A673 (cell line): ENCODE measurements around the gene CLRN2. TPM values are rescaled to one million over a fixed set of nuclear protein-coding genes. Genes with fewer than 3 reads are reported as not detected.

Experiments
- Bru-seq: library from RNA; stranded (reverse); fragments of 400-500 nt; gene quantifications from one replicate; lab custom pipeline; 2021; lab: Mats Ljungman, UMichigan
- BruChase-seq, 2 experiments: library from RNA; stranded (reverse); fragments of 400-500 nt; gene quantifications; one replicate each; lab custom pipeline; 2021; lab: Mats Ljungman, UMichigan
- BruUV-seq: library from RNA; stranded (reverse); fragments of 400-500 nt; replicated peaks from 2 replicates; lab custom pipeline; 2021; lab: Mats Ljungman, UMichigan
- CTCF ChIA-PET: fragments of 300-600 bp; sonication (Branson Sonifier 250); formaldehyde crosslinking; loops from one replicate; lab custom pipeline; 2022; ENCODE audit warnings: antibody characterized with exemption; lab: Charles Lee
- POLR2A ChIA-PET: fragments of 300-600 bp; sonication (Branson Sonifier 250); formaldehyde crosslinking; loops from one replicate; lab custom pipeline; 2022; ENCODE audit warnings: antibody characterized with exemption; ENCODE audit not compliant: low non-redundant PET; lab: Charles Lee
- DNase-seq: peaks from one replicate; pipeline ENCODE4 v3.0.0-alpha.2; 2015; ENCODE audit warnings: low spot score
- H3K27ac ChIP-seq: fragments of 200-600 bp; sonication (generic); 2 replicates; pipeline ENCODE4 v1.5.1; 2016; ENCODE audit warnings: mixed run types, low read depth, mild to moderate bottlenecking, mixed read lengths, antibody characterized with exemption, low read length; ENCODE audit not compliant: poor library complexity, severe bottlenecking
- H3K27me3 ChIP-seq: fragments of 200-600 bp; sonication (generic); replicated peaks from 2 replicates; pipeline ENCODE4 v1.6.1; 2017; ENCODE audit warnings: mixed run types, low read depth, mild to moderate bottlenecking, mixed read lengths, antibody characterized with exemption, low read length; ENCODE audit not compliant: insufficient read depth, poor library complexity
- H3K36me3 ChIP-seq: fragments of 200-600 bp; sonication (generic); 2 replicates; pipeline ENCODE4 v1.6.1; 2016; ENCODE audit warnings: mixed run types, mild to moderate bottlenecking, mixed read lengths, antibody characterized with exemption, low read length; ENCODE audit not compliant: insufficient read depth, poor library complexity, severe bottlenecking
- H3K4me1 ChIP-seq: fragments of 200-600 bp; sonication (generic); 2 replicates; pipeline ENCODE4 v1.6.1; 2017; ENCODE audit warnings: mixed run types, mild to moderate bottlenecking, mixed read lengths, antibody characterized with exemption, low read length; ENCODE audit not compliant: insufficient read depth, poor library complexity, severe bottlenecking
- H3K4me3 ChIP-seq: fragments of 200-600 bp; sonication (generic); 2 replicates; pipeline ENCODE4 v1.5.1; 2016; ENCODE audit warnings: low read depth, mixed run types, mild to moderate bottlenecking, mixed read lengths, low read length; ENCODE audit not compliant: poor library complexity, severe bottlenecking
- H3K9me3 ChIP-seq: fragments of 200-600 bp; sonication (generic); 2 replicates; pipeline ENCODE4 v1.6.1; 2016; ENCODE audit warnings: mixed run types, low read depth, mild to moderate bottlenecking, mixed read lengths, antibody characterized with exemption, low read length; ENCODE audit not compliant: poor library complexity, severe bottlenecking
- CTCF ChIP-seq: fragments of 300-800, 200-600 bp; sonication (generic); conservative IDR thresholded peaks from 2 replicates; pipeline ENCODE4 v1.5.1; 2017; ENCODE audit warnings: low read depth, mild to moderate bottlenecking, antibody characterized with exemption, low read length, moderate library complexity, mixed read lengths
- EZH2 ChIP-seq: fragments of 200-600 bp; sonication (generic); IDR thresholded peaks from 2 replicates; pipeline ENCODE4 v1.6.1; 2017; ENCODE audit warnings: borderline replicate concordance, low read depth, mild to moderate bottlenecking, mixed read lengths, antibody characterized with exemption, low read length; ENCODE audit not compliant: poor library complexity, severe bottlenecking
- intact Hi-C: fragments of 100-400 bp; cut with micrococcal nuclease; formaldehyde crosslinking; loops from one replicate; pipeline ENCODE4 v1.10.0; 2022; ENCODE audit not compliant: unreplicated experiment
- long read RNA-seq: library from polyadenylated mRNA; stranded (forward); transcript quantifications from one replicate; pipeline ENCODE4 v2.0.0, GENCODE V29; 2022
- total RNA-seq: library from RNA; stranded (reverse); gene quantifications from 2 replicates; pipeline ENCODE4 v1.2.3, GENCODE V29; 2021

Gene CLRN2
- total RNA-seq: not detected in 2 replicates
- not detected for Bru-seq, nascent RNA
- BruChase-seq, experiment 1, labeled RNA remaining after a 2-hour chase: not detected
- not detected for BruChase-seq, experiment 2, labeled RNA remaining after a 6-hour chase
- long read RNA-seq: 0 reads

- POLR2A ChIA-PET: no interaction called here
- no peaks in the 10 kb centered on the region for H3K27me3 ChIP-seq
- intact Hi-C loops: no loop called here
- CTCF ChIA-PET: no interaction called here
- TF ChIP-seq EZH2: no peak
- TF ChIP-seq CTCF: no peak
- no peaks in the 10 kb centered on the region for H3K36me3 ChIP-seq
- no peak within 1 kb of the TSS for H3K27ac ChIP-seq
- DNase-seq: no peak
- no peaks in the 10 kb centered on the region for H3K9me3 ChIP-seq
- BruUV-seq: no TSS peak
- no peak within 1 kb of the TSS for H3K4me3 ChIP-seq
- peaks cover 8% of the 10 kb centered on the region for H3K4me1 ChIP-seq
Observed at GRCh38 chr4:17514865-17515264, at the start of gene CLRN2. Gene CLRN2 (plus strand): TSS chr4:17515165. CDS start chr4:17515267, 102 bp downstream.

GRCh38 chr4:17468619-17469221 is 46.2 kb upstream of the CLRN2 start:
- peak; percentile 74 for DNase-seq
- TF ChIP-seq EZH2: no peak
- peak; percentile 58 for TF ChIP-seq CTCF
- no peak overlapping the region for H3K4me3 ChIP-seq
- intact Hi-C loops: no loop called here
- no TSS peak for BruUV-seq
- H3K4me1 ChIP-seq: no peaks in the 10 kb centered on the region
- POLR2A ChIA-PET: no interaction called here
- H3K36me3 ChIP-seq: no peaks in the 10 kb centered on the region
- no peaks in the 10 kb centered on the region for H3K27me3 ChIP-seq
- H3K9me3 ChIP-seq: no peaks in the 10 kb centered on the region
- no peak overlapping the region for H3K27ac ChIP-seq
- CTCF ChIA-PET: interaction anchor here (0.7 kb wide), 1 partner anchor 88 kb away, joined by 3 read pairs; no protein-coding TSS in a partner anchor

- H3K4me3 ChIP-seq: no peak overlapping the region
- ChIA-PET CTCF (no interaction called here), POLR2A (no interaction called here)
- H3K36me3 ChIP-seq: no peaks in the 10 kb centered on the region
- H3K9me3 ChIP-seq: no peaks in the 10 kb centered on the region
- intact Hi-C loops: loop anchor here (5.0 kb wide), 1 partner anchor 1178 kb away; no protein-coding TSS in a partner anchor
- H3K27ac ChIP-seq: no peak overlapping the region
- no TSS peak for BruUV-seq
- no peak for TF ChIP-seq EZH2
- no peak for TF ChIP-seq CTCF
- H3K4me1 ChIP-seq: no peaks in the 10 kb centered on the region
- H3K27me3 ChIP-seq: no peaks in the 10 kb centered on the region
- no peak for DNase-seq
Observed at GRCh38 chr4:17469931-17470674, 44.9 kb upstream of the CLRN2 start.
